GM18951 (cell line): ENCODE results near the gene PRPF19.

Experiments used
- POLR2A ChIP-seq: IDR thresholded peaks from 4 replicates; pipeline ENCODE4 v1.6.1; 2011; ENCODE audit warnings: mild to moderate bottlenecking; ENCODE audit not compliant: insufficient read length, insufficient read depth; ENCODE audit errors: extremely low read depth
- in situ Hi-C: fragments of 300-500 bp; cut with MboI; formaldehyde crosslinking; loops from one replicate; pipeline ENCODE4 v1.12.0; 2022; ENCODE audit warnings: low sequenced_read_pairs, mixed read lengths, inconsistent platforms; ENCODE audit not compliant: unreplicated experiment

PRPF19 gene

DNA sequence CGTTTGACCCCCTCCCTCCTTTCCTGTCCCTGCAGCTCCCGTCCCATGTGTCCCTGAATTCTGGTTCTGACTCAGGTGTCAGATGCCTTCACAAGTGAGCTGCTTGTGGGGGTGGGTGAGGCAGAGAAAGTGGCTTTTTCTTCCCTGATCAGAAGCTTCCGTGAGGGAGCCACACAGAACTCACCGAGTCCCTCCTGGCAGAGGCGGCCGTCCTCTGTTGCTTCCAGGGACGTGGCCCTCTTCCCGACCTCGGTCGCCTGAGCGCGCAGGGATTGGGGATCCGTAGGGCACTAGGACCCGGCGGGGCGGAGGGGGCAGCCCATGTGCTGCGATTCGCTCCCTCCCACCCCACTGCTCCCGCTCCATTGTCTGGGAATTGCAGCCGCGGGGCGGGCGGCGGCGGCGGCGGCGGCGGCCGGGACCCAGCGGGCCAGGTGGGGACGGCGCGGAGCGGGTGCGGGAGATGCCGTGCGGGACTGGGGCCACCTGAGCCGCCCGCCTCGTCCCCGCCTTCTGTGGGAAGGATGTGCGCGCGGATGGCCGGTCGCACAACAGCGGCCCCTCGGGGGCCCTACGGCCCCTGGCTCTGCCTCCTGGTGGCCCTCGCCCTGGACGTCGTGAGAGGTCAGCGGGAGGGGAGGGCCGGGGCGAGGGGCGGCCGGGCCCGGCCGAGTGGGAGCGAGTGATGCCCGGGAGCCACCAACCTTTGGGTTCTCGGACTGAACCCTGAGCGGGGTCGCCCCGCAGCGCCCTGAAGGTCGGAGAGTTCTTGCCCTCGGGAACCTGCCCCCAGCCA, 17.9 kb upstream of the PRPF19 start, which contains the start of gene TMEM132A:
TMEM132A (plus strand) TSS at position 351 of the 796 bp plus-strand sequence; CDS start at position 525, 174 bp downstream.
- in situ Hi-C loops: no loop called here
- TF ChIP-seq POLR2A: peak; percentile 27

GRCh38 chr11:60923800-60924109, 17.4 kb upstream of the PRPF19 start:
- in situ Hi-C loops: no loop called here

GRCh38 chr11:60923326-60923725, 16.9 kb upstream of the PRPF19 start:
- in situ Hi-C loops: no loop called here
- TF ChIP-seq POLR2A: no peak

More at GRCh38 chr11:60923800-60924109, 17.4 kb upstream of the PRPF19 start:
- no peak for TF ChIP-seq POLR2A

GRCh38 chr11:60922906-60923305, 16.5 kb upstream of the PRPF19 start:
- no peak for TF ChIP-seq POLR2A
- in situ Hi-C loops: no loop called here

DNA sequence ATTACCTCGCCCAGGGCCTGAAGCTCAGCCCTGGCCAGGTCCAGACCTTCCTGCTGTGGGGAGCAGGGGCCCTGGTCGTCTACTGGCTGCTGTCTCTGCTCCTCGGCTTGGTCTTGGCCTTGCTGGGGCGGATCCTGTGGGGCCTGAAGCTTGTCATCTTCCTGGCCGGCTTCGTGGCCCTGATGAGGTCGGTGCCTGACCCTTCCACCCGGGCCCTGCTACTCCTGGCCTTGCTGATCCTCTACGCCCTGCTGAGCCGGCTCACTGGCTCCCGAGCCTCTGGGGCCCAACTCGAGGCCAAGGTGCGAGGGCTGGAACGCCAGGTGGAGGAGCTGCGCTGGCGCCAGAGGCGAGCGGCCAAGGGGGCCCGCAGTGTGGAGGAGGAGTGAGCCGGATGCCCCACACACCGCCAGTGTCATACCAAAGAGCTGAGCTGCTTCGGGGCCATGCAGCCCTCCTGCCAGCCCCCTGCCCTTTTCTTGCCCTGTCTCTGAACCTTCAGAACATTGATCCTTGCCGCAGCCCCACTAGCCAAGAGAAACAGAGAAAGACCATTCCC, 15.5 kb upstream of the PRPF19 start:
- TF ChIP-seq POLR2A: no peak
- in situ Hi-C loops: no loop called here

- in situ Hi-C loops: no loop called here
- TF ChIP-seq POLR2A: no peak
Measured at GRCh38 chr11:60921259-60921658, 14.9 kb upstream of the PRPF19 start.

DNA sequence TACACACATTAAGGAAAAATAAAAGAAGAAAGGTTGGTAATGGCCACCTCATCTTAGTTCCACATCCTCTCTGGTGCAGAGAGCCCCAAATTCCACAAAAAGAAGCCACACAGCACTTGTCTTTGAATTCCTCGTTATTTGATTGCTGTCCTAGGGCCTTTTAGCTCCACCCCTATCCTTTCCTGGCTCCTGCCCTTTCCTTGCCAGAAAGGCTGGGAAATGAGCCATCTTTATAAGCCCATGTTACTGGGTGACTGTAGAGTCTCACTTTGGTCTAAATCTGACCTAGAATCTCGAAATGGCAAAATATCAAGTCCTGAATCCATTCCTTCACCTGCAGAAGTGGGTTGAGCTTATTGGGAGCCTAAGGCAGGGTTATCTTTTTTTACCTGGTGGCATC, 13.6 kb upstream of the PRPF19 start:
- in situ Hi-C loops: no loop called here
- TF ChIP-seq POLR2A: no peak

- no peak for TF ChIP-seq POLR2A
- in situ Hi-C loops: no loop called here
Measured at GRCh38 chr11:60919320-60919719, 12.9 kb upstream of the PRPF19 start.

GRCh38 chr11:60918939-60919265, 12.5 kb upstream of the PRPF19 start:
- in situ Hi-C loops: no loop called here
- TF ChIP-seq POLR2A: no peak

- in situ Hi-C loops: no loop called here
- TF ChIP-seq POLR2A: no peak
Measured at GRCh38 chr11:60918251-60918938, 12.0 kb upstream of the PRPF19 start.

GRCh38 chr11:60917267-60917666, 10.9 kb upstream of the PRPF19 start:
- TF ChIP-seq POLR2A: no peak
- in situ Hi-C loops: no loop called here

DNA sequence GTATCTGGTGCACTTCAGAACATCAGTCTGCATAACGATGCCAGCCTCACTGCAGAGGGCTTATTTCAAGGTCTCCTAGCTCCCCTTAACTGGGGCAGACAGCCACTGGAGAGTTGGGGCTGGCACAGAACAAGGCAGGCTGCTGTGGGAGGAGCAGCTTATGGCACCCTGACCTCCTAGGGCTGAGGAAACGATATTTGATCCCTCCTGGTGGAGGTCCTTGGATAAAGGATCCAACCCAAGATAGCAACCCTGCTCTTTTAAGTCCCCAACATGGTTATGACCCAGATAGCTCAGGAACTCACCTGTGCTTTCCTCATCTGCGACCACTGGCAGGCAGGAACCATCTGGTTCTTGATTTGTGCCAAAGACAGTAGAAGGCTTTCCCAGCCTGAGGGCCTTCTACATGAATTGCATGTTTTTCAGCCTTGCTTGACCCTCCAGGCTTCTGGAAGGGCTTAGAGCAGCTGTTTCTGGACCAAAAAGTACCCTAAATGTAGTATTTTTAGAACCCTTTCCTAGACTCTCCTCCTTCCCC, 10.4 kb upstream of the PRPF19 start:
- TF ChIP-seq POLR2A: no peak
- in situ Hi-C loops: no loop called here

- TF ChIP-seq POLR2A: peak; percentile 28
- in situ Hi-C loops: no loop called here
Measured at GRCh38 chr11:60915248-60915914, 9.0 kb upstream of the PRPF19 start.
